ENCODE results near the gene SLC9A5.

DNA sequence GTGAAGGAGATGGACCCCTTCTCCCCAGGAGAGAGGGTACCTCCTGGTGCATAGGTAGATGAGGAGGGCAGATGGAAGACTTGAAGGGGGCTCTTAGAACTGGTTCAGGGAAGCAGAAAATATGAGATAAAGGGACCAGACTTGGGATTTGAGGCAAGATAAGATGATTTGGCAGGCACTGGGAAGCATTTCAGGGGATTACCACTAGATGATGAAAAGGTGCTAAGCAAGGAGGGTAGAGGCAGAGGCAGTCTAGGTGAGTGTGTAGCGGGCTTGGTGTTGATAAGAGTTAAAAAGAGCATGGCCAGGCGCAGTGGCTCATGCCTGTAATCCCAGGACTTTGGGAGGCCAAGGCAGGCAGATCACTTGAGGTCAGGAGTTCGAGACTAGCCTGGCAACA is 14.4 kb downstream of the SLC9A5 start:
- TF ChIP-seq, protein P1, sequence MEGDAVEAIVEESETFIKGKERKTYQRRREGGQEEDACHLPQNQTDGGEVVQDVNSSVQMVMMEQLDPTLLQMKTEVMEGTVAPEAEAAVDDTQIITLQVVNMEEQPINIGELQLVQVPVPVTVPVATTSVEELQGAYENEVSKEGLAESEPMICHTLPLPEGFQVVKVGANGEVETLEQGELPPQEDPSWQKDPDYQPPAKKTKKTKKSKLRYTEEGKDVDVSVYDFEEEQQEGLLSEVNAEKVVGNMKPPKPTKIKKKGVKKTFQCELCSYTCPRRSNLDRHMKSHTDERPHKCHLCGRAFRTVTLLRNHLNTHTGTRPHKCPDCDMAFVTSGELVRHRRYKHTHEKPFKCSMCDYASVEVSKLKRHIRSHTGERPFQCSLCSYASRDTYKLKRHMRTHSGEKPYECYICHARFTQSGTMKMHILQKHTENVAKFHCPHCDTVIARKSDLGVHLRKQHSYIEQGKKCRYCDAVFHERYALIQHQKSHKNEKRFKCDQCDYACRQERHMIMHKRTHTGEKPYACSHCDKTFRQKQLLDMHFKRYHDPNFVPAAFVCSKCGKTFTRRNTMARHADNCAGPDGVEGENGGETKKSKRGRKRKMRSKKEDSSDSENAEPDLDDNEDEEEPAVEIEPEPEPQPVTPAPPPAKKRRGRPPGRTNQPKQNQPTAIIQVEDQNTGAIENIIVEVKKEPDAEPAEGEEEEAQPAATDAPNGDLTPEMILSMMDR (IDR thresholded peaks at IDR 0.05; ENCODE audit: insufficient read depth, low read length): no peak
- TF ChIP-seq POLR2AphosphoS5 (IDR thresholded peaks at IDR 0.05; ENCODE audit: low read depth): no peak

Measured in HL-60 (cell line).